Heart left ventricle (tissue), 16 donors: ENCODE data around the gene OR51S1. TPM values are rescaled to one million over a fixed set of nuclear protein-coding genes. Genes with fewer than 3 reads are reported as not detected.

Source experiments
- ATAC-seq, 4 donors: fragments of 200-7000 bp; cut with Tn5 transposase; one replicate each; pipeline ENCODE4 v1.9.1; 2020 to 2022; ENCODE audit warnings: moderate library complexity in 4 of 4, mild to moderate bottlenecking in 3 of 4, moderate number of reproducible peaks in 1 of 4
- DNase-seq, 5 donors: peaks; one replicate each; pipeline ENCODE4 v3.0.0-alpha.2; 2020
- H3K27ac ChIP-seq, 12 donors: fragments of 200-600 bp; sonication (generic) in 4 of 12; one replicate each; pipeline versions ENCODE4 v1.5.0 to v1.8.0; 2016 to 2022; ENCODE audit warnings: mild to moderate bottlenecking in 2 of 12
- H3K27me3 ChIP-seq, 9 donors: fragments of 200-600 bp; sonication (generic) in 2 of 9; one replicate each; pipeline versions ENCODE4 v1.5.1 to v1.8.0; 2016 to 2022; ENCODE audit warnings: mild to moderate bottlenecking in 3 of 9
- H3K36me3 ChIP-seq, 9 donors: fragments of 200-600 bp; sonication (generic) in 2 of 9; one replicate each; pipeline versions ENCODE4 v1.5.0 to v1.8.0; 2018 to 2022; ENCODE audit warnings: mild to moderate bottlenecking in 2 of 9
- H3K4me1 ChIP-seq, 12 donors: fragments of 200-600 bp; sonication (generic) in 4 of 12; one replicate each; pipeline versions ENCODE4 v1.5.0 to v1.8.0; 2016 to 2022; ENCODE audit warnings: mild to moderate bottlenecking in 3 of 12
- H3K4me3 ChIP-seq, 12 donors: fragments of 200-600 bp; sonication (generic) in 4 of 12; one replicate each; pipeline versions ENCODE4 v1.5.0 to v1.8.0; 2017 to 2022; ENCODE audit warnings: mild to moderate bottlenecking in 9 of 12, moderate library complexity in 4 of 12
- H3K9me3 ChIP-seq, 12 donors: fragments of 200-600 bp; sonication (generic) in 4 of 12; one replicate each; pipeline versions ENCODE4 v1.5.0 to v1.8.0; 2016 to 2022; ENCODE audit warnings: mild to moderate bottlenecking in 1 of 12
- POLR2A ChIP-seq, 2 donors: fragments of 450-650 bp; IDR thresholded peaks; one replicate each; pipeline ENCODE4 v1.6.1; 2017; ENCODE audit warnings: antibody characterized with exemption in 2 of 2, mild to moderate bottlenecking in 2 of 2, moderate library complexity in 2 of 2
- WGBS, 4 donors: extraction: QIAGEN DNeasy Blood & Tissue Kit in 2 of 4; methylation state at CpG; one replicate each; pipeline versions ENCODE4 v1.1.5 to v1.1.7; 2013 to 2018; 5-methylcytosine and 5-hydroxymethylcytosine counted together
- intact Hi-C, 10 donors: fragments of 100-400 bp; cut with DNase I; formaldehyde crosslinking; loops; one replicate each; pipeline versions ENCODE4 v1.11.1 to v1.14.2; 2022
- polyA plus RNA-seq, 2 donors: library from polyadenylated mRNA; stranded (reverse); fragments of 200-250 nt; gene quantifications; one replicate each; pipeline ENCODE4 v1.2.3, GENCODE V29; 2013
- total RNA-seq, 9 donors: library from RNA; depleted of rRNA in 2 of 9; stranded (reverse); fragments of >200 nt in 2 of 9; fragmentation: NEBNext Ultra II Directional in 3 of 9; extraction: Animal tissue kit (Norgen Biotek cat#: 25700) in 3 of 9; gene quantifications; one replicate each; pipeline versions ENCODE4 v1.1.0 to v1.2.4, GENCODE V29; 2016 to 2023
- TF ChIP-seq, protein P1 (sequence below), 12 donors: fragments of 200-600 bp; sonication (generic) in 4 of 12; IDR thresholded peaks; one replicate each; pipeline versions ENCODE4 v1.5.0 to v1.8.0; 2018 to 2022; ENCODE audit warnings: antibody characterized with exemption in 12 of 12, mild to moderate bottlenecking in 5 of 12
- donor health status: ischemic (EF 13 %, LVEDD 7.1; RV severe dilation, severe dysfunction).
- donor health status: healthy with polysubstance abuse.
- donor health status: DM: no; HTN: yes; CAD: no.
- donor health status: DM: no; HTN: no; CAD: no.
- donor health status: ischemic (EF 25% LVEDD 6.9; RV normal size, moderate dysfunction).
- donor health status: ischemic (EF 25% LVEDD 5.7; RV mildly dilated, moderate dysfunction).
- donor health status: healthy.
- donor health status: DM: yes; HTN: yes; CAD: no.
- donor health status: ischemic (EF 35%, LVEDD 5.7; RV mildly dilated, moderate dysfunction).
- donor health status: nonischemic (EF 11% LVEDD 7.7; RV severe dilation, severe dysfunction).
- donor health status: DM: yes; HTN: yes; CAD: no.
- donor health status: PGD.
- donor health status: ischemic (EF 29% LVEDD 5.4; RV normal size, mild dysfunction).
- donor health status: nonischemic (EF 23%, LVEDD 6.1; RV moderate dilation, normal function).

Gene OR51S1
- total and polyA plus RNA-seq, 11 donors = not detected

DNA sequence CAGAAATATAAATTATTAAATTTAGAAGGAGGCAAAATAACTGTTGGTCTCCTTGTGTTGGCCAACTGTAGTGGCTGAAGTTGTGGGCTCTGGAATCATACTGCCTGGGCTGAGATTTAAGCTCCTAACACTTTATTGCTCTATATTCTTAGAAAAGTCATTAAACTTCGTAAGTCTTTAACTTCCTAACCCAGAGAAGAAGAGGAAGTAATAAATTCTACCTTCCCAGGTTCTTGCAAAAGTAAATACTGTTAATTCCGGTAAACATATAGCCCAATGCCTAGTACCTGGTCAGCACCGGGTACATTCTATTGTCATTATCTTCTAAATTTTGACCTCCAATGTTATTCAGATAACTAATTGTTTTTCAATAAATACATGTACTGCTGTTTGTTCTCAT is 37.2 kb upstream of the OR51S1 start:
- Histone ChIP-seq H3K4me3 (no peak overlapping the region), H3K4me1 (no peaks in the 10 kb centered on the region), H3K27me3 (no peaks in the 10 kb centered on the region), H3K9me3 (no peaks in the 10 kb centered on the region), H3K27ac (no peak overlapping the region), H3K36me3 (no peaks in the 10 kb centered on the region)
- no peak for DNase-seq
- no peak for ATAC-seq
- 75 to 84% (median 79%) methylated on average over 3 of the region's 3 CpGs for WGBS, 4 donors
- TF ChIP-seq, protein P1, sequence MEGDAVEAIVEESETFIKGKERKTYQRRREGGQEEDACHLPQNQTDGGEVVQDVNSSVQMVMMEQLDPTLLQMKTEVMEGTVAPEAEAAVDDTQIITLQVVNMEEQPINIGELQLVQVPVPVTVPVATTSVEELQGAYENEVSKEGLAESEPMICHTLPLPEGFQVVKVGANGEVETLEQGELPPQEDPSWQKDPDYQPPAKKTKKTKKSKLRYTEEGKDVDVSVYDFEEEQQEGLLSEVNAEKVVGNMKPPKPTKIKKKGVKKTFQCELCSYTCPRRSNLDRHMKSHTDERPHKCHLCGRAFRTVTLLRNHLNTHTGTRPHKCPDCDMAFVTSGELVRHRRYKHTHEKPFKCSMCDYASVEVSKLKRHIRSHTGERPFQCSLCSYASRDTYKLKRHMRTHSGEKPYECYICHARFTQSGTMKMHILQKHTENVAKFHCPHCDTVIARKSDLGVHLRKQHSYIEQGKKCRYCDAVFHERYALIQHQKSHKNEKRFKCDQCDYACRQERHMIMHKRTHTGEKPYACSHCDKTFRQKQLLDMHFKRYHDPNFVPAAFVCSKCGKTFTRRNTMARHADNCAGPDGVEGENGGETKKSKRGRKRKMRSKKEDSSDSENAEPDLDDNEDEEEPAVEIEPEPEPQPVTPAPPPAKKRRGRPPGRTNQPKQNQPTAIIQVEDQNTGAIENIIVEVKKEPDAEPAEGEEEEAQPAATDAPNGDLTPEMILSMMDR (IDR thresholded peaks at IDR 0.05) = no peak
- no peak for TF ChIP-seq POLR2A (IDR thresholded peaks at IDR 0.05)
- intact Hi-C loops = no loop called here

DNA sequence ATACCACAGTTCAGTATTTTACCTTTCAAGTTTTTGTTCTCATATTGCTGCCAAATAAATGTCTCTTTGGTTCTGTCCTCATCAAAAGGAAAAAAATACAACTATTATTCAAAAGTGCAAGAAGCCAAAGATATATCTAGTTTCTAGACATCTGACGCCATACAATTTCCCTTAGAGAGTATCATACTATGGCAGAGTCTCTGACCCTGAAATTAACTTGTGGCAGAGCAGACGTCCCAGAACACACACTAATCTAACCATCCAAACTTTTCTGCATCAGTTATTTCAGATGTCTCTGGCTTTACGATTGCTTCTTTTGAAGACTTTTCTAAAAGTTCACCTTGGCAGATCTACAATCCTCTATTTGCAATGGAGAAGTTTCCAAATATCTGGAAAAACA is 35.4 kb upstream of the OR51S1 start:
- Histone ChIP-seq H3K4me1 (no peaks in the 10 kb centered on the region), H3K36me3 (no peaks in the 10 kb centered on the region), H3K4me3 (no peak overlapping the region), H3K27ac (no peak overlapping the region), H3K27me3 (no peaks in the 10 kb centered on the region), H3K9me3 (no peaks in the 10 kb centered on the region)
- no peak for ATAC-seq
- no peak for DNase-seq
- WGBS, 4 donors = 67 to 76% (median 71%) methylated on average over 3 of the region's 3 CpGs
- TF ChIP-seq POLR2A (IDR thresholded peaks at IDR 0.05) = no peak
- TF ChIP-seq, protein P1 (IDR thresholded peaks at IDR 0.05) = no peak
- intact Hi-C loops = no loop called here

DNA sequence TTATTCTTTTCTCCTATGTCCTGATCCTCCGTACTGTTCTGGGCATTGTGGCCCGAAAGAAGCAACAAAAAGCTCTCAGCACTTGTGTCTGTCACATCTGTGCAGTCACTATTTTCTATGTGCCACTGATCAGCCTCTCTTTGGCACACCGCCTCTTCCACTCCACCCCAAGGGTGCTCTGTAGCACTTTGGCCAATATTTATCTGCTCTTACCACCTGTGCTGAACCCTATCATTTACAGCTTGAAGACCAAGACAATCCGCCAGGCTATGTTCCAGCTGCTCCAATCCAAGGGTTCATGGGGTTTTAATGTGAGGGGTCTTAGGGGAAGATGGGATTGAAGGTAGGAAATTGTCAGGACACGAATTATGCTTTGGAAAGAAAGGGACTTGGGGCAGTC is 33.5 kb upstream of the OR51S1 start:
- Histone ChIP-seq H3K4me3 (no peak overlapping the region), H3K36me3 (no peaks in the 10 kb centered on the region), H3K27ac (no peak overlapping the region), H3K4me1 (no peaks in the 10 kb centered on the region), H3K9me3 (no peaks in the 10 kb centered on the region), H3K27me3 (no peaks in the 10 kb centered on the region)
- intact Hi-C loops = no loop called here
- DNase-seq (no peak), ATAC-seq (no peak)
- 85 to 89% (median 86%) methylated on average over 5 of the region's 5 CpGs for WGBS, 4 donors
- no peak for TF ChIP-seq POLR2A (IDR thresholded peaks at IDR 0.05)
- TF ChIP-seq, protein P1 (IDR thresholded peaks at IDR 0.05) = no peak

DNA sequence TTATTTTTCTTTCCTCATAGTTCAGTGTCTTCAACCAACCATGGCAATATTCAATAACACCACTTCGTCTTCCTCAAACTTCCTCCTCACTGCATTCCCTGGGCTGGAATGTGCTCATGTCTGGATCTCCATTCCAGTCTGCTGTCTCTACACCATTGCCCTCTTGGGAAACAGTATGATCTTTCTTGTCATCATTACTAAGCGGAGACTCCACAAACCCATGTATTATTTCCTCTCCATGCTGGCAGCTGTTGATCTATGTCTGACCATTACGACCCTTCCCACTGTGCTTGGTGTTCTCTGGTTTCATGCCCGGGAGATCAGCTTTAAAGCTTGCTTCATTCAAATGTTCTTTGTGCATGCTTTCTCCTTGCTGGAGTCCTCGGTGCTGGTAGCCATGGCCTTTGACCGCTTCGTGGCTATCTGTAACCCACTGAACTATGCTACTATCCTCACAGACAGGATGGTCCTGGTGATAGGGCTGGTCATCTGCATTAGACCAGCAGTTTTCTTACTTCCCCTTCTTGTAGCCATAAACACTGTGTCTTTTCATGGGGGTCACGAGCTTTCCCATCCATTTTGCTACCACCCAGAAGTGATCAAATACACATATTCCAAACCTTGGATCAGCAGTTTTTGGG is 33.0 kb upstream of the OR51S1 start, which contains the start of gene OR51T1:
Gene OR51T1 (plus strand): TSS at position 41 of the 641 bp plus-strand sequence. CDS start 0 bp downstream, at position 41.
- 62 to 77% (median 70%) methylated on average over 8 of the region's 8 CpGs for whole genome bisulfite sequencing, 4 donors
- TF ChIP-seq, protein P1 (IDR thresholded peaks at IDR 0.05) = no peak
- TF ChIP-seq POLR2A (IDR thresholded peaks at IDR 0.05) = no peak
- intact Hi-C loops = no loop called here
- ATAC-seq (no peak), DNase-seq (no peak)
- no peaks in the 10 kb centered on the region for H3K9me3 ChIP-seq
- H3K4me3 ChIP-seq = no peak within 1 kb of the TSS
- H3K27ac ChIP-seq = no peak within 1 kb of the TSS
- no peaks in the 10 kb centered on the region for H3K4me1 ChIP-seq
- H3K36me3 ChIP-seq = no peaks in the 10 kb centered on the region
- no peaks in the 10 kb centered on the region for H3K27me3 ChIP-seq
